GM18870 (cell line): ENCODE data around the gene YAF2.
A peak's percentile ranks its signal among the peaks of the same experiment; 100 is the strongest.

Experiments used
- ATAC-seq: cut with Tn5 transposase; IDR thresholded peaks from one replicate; pipeline ENCODE4 v1.9.1; 2021; ENCODE audit warnings: moderate library complexity; ENCODE audit not compliant: unreplicated experiment

Gene YAF2

DNA sequence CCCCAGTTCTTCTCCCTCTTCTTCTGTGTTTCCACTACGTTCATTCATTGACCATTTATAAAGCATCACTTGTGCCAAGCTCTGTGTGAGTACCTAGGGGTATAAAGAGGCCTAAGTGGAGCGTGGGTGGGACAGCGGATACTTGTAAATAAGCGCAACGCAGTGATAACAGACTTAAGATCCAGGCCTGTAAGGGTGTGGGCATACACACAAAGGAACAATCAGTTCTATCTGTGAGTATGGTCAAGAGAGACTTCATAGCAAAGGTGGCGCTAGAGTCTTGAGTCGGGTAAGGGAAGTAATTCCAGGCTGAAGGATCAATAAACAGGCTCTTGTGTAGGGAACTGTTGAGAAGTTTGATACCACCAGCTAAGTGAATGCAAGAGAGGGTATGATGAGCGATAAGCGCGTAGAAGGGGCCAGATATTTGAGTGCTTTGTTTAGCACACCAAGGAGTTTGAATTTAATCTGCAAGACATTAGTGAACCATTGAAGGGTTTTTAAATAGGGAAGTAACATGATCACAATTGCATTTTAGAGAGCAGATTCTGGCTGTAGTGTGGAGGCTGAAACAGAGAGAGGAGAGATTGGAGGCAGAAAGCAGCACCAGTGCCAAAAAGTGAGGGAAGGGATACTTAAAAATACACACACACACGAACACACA, 92.4 kb downstream of the YAF2 start:
- ATAC-seq: no peak

DNA sequence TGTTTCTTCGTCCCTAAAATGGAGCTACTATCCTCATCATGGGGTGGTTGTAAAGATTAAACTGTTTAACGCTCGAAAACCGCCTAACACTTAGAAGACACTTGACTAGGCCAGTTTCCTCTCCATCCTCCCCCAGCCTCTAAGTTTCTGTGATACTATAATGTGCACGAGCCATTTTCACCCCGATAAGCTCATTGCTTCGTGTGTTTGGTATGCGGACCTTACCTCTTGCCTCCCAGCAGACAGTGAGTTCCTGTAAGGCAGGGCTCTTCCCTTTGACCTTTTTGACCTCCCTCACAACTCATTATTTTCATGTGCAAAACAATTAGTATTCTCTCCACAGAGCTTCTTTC, 92.9 kb downstream of the YAF2 start:
- no peak for ATAC-seq

DNA sequence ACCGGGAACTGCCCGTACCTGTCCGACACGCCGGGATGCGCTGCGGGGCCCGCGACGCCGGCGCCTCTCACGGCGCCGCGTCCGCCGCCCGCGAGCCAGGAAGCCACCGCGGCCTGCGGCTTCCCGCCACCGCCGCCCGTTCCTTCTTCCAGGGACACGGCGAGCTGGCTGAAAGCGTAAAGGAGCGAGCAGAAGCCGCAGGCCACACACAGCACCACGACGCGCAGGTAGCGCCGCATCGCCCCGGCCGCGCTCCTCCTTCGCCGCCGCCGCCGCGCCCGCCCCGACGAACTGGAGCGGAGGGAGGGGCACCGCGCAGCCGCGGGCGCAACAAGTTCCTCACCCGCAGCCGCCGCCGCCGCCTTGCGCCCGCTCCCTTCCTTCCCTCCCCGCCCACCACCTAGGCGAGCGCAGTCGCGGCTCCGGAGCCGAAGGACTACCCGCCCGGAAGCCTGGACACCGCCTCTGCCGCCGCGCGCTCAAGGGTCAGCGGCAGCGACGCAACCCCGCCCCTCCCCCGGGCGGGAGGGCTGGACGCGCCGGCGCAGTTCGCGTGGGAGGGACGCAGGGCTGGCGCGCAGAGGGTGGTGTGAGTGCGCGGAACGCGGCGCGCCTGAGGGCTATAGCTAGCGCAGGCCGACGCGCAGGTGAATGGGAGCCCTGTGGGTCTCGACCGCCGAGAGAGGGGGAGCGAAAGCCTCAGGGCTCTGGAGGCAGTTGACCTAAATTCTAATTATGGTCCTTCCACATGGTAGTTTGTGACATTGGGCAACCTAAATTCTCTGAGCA, 93.4 kb downstream of the YAF2 start, which contains the start of gene GXYLT1:
TSS of gene GXYLT1 (minus strand) at position 467 of the 789 bp plus-strand sequence. CDS start at position 239, 228 bp downstream.
- peak; percentile 80 for ATAC-seq

DNA sequence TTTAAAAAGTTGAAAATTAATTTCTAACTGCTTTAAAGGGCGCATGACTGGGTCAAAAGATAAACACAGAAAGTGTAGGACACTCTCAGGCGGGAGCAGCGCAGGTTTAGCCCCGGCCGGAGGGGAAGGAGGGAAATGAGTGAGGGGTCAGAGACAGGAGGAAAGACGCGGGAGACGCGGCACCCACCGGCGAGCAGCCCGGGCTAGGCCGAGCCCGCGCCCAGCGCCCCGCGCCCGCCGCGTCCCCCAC, 94.0 kb downstream of the YAF2 start:
- peak; percentile 14 for ATAC-seq

DNA sequence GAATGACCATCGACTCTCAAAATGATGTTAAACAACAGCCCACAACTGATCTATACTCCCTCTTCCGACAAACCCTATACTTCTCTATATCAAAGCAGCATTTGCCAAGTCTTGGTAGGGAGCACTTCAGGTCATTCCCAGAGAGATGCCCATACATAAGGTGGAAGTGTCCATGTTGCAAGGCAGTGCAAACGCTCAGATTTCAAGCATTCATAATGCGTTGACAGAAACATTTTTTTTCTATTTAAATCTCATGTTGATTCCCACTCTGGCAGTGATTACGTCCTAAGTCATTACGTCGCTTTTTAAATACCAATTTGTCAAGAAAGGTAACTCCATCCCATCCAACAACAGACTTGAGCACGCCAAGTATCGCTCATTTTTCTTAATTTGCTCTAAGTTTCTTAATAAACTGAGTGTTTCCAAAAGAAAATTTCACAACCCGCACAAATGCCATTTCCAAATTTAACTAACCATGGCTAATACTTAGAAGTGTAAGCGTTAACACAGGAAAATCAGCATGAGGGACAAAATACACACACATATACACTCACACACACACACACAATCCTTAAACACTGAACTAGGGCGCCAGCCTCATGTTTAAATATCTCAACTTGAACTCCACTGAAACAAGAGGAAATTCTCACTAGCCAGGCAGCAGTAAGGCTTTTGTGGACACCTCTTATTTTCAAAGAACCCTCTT, 94.4 kb downstream of the YAF2 start:
- ATAC-seq: peak; percentile 14

DNA sequence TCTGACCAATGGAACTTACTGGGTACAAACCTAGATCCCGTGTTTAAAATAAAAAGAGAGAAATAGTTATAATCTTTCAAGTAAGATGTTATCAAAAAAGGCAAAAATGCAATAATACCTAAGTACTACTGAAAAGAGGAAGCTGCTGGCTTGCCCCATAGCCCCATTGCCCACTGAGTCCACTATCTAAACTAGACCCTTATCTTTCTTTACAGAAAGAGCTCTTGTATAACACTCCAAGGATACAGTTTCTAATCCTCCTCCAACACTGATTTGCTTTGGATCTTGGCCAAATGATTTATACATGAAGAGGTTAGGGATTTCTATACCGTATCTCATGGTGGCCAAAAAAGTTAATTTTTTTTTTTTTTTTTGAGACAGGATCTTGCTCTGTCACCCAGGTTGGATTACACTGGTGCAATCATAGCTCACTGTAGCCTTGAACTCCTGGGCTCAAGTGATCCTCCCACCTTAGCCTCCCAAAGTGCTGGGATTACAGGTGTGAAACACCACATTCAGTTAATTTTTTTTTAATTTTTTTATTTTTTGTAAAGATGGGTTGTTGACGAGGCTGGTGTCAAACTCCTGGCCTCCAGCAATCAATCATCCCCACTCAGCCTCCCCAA, 96.0 kb downstream of the YAF2 start:
- no peak for ATAC-seq

DNA sequence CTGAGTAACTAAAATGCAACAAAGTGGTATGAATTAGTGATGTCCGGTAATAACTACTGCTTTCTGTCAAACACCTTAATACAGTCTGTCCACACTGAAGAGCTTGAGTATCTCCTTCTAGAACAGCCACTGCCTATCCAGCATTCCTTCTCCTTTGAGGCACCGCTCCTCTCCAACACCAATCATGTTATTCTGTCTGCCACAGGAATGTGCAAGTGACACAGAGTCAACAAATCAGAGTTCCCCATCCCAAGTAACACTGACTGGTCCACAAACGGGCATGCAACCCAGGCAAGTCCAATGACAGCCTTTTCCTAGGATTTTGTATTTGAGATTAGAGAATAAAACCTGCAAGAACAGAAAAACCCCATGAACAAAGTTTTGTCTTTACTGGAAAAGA, 97.1 kb downstream of the YAF2 start:
- ATAC-seq: no peak

DNA sequence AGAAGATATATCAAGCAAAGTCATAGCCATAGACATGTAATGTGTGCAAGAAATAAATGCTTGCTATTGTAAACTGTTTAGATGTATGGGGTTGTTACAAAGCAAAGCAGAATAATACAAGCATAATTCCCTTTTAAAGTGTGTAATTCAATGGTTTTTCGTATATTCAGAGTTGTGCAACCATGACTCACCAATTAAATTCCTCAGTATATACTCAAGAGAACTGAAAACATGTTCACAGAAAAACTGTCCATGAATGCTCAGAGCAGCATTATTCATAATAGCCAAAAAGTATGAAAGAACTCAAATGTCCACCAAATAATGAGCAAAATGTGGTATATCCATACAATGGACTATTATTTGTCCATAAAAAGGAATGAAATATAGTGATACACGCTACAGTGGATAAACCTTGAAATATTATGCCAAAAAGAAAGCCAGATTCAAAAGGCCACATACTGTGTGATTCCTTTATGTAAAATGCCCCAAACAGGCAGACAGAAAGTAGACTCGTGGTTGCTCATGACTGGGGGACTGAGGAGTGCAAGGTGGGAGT, 102.7 kb downstream of the YAF2 start:
- ATAC-seq: no peak

DNA sequence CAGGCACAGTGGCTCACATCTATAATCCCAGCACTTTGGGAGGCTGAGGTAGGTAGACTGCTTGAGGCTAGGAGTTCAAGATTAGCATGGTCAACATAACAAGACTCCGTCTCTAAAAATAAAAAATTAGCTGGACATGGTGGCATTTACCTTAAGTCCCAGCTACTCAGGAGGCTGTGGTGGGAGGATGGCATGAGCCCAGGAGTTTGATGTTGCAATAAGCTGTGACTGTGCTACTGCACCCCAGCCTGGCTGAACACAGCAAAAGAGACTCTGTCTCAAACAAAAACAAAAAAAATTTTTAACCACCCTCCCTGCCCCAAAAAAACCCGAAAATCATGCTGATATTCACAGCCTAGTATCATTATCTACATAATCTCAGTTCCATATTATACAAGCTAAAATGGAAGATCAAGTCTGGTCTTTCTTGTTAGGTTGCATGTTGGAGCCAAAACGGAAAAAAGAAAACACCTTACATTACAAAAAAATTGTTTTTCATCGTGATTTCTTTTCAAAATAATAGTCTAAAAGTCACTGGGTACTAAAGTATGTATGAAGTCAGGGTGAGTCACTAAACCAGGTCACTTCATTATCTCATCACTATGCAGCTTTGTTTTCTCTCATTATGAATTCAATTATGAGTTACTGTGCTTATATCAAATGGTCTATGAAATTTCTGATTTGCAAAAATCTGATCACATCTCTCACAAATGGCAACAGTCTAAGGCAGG, 107.2 kb downstream of the YAF2 start:
- ATAC-seq: no peak

DNA sequence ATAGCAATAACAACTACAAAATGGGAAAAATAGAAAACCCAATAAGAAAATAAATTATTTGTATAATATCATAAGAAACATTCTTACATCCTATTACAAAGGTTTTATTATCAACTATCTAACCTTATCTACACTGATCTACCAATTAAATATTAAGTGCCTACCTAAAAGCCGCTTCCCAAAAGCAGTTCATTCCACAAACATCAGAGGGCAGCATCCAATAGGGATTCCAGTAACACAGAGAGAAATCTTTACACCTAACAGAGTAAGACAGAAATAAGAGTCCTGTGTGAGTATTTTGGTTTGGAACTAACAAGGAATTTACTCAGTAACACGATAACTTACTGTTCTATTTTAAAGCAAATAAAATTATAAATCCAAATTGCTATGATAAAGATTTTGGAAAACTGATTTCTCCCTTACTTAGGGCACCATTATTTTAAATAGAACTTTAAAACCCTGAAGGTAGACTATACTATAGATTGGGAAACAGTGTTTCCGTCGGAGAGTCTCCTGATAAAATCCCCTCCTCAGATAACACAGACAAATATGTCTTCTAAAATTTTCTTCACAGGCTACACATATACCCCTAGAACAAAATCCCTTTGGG, 108.3 kb downstream of the YAF2 start:
- ATAC-seq: no peak

DNA sequence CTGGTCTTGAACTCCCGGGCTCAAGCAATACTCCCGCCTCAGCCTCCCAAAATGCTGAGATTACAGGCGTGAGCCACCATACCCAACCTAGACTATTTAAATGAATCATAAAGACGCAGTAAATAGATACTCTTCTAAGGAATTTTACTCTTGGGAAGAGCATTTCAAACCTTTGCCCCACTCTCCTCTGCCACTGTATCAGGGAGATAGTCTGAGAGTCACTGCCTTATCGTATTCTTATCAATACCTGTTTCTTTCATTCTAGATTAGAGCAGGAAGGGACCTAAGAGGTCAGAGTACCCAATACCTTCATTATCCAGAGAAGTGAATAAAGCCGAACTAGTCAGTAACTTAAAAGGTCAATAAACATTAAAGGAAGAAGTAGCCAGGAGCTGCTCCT, 109.2 kb downstream of the YAF2 start:
- no peak for ATAC-seq

DNA sequence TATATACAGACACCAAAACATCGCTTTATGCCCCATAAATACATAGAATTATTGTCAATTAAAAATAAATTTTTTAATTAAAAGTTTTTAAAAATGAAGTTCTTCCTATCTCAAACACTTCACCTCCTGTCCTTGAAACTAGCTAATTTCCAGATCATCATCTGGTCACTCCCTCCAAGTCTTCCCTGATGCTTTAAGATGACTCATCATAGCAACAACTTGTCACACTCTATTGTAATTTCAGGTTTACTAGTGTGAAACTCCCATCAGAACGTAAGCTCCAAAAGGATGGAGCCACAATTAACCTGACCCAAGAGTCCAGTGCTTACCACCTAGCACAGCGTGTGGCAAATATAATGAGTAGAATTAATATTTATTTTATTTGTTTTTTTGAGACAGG, 109.7 kb downstream of the YAF2 start:
- ATAC-seq: no peak

DNA sequence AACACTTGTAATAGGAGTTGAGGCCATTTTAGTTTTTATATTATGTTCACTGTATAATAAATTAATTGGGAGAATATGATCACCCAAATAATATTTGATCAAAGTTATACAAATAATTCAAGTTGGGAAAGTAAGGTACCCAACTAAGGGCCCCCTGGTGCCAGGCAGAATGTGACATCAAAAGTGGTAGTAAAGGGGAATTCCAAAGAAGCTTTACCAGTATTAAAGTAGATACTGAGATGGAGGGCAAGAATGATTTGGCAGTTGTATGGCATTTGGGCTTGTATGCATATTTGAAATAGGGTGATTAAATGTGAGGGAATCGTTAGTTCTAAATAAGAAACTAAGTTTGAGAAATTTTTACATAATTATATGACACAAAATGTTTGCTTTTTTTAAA, 111.1 kb downstream of the YAF2 start:
- ATAC-seq: no peak

DNA sequence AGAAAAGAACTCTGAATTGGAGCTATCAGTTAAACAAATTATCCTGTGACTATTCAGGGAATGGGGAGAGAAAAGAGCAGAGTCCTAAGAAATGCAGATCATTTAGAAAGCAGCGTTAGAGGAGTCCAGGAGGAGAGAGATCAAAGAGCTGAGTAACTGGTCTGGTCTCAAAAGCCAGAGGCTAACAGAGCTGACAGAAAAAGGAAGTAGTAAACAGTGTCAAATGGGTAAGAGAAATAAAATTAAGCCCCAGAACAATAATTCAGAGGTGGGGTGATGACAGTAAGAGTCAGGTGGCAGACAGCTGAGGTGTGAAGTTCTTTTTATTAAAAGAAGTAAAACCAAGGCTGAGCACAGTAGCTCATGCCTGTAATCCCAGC, 112.7 kb downstream of the YAF2 start:
- ATAC-seq: no peak

DNA sequence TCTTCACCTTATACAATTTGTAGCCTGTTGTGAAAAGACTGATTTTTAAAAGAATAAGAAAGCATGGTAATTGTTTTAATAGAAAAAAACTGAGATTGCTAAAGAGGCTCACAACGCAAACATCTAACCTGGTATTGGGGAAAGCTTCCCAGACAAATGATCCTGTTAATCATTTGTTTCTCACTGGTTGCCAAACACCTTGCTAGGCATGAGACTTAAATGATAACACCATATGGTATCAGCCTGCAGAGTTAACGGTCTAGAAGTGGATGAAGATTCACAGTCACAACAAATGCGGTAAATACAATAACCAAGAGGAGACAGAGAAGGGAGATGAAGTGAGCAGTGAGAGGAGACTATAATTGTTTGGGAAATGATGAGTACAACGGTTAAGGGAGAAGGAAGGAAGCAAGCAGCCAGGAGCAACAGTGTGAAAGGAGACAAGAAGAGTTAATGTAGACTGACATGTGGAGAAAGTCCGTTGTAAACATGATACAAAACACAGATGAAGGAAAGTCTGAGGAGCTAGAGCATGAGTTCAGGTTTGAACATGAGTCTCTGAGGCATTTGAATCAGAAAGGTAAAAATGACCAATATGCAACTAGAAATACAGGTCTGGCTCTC, 113.2 kb downstream of the YAF2 start:
- ATAC-seq: no peak

DNA sequence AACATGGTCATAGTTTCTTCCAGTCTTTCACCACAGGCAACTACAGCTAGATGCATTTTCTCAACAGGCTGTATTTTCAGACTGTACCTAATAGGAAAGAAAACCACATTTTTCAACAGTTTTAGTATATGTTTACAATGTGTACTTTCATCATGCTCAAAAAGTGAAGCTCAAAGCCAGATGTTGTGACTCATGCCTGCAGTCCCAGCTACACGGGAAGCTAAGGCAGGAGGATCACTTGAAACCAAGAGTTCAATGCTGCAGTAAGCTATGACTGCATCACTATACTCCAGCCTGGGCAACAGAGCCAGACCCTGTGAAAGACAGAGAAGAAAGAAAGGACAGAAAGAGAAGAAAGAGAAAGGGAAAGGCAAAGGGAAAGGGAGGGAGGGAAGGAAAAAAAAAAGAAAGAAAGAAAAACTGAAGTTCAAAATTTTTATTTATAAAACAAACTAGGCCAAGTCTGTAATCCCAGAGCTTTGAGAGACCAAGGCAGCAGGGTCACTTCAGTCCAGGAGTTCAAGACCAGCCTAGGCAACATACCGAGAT, 118.9 kb downstream of the YAF2 start:
- no peak for ATAC-seq

DNA sequence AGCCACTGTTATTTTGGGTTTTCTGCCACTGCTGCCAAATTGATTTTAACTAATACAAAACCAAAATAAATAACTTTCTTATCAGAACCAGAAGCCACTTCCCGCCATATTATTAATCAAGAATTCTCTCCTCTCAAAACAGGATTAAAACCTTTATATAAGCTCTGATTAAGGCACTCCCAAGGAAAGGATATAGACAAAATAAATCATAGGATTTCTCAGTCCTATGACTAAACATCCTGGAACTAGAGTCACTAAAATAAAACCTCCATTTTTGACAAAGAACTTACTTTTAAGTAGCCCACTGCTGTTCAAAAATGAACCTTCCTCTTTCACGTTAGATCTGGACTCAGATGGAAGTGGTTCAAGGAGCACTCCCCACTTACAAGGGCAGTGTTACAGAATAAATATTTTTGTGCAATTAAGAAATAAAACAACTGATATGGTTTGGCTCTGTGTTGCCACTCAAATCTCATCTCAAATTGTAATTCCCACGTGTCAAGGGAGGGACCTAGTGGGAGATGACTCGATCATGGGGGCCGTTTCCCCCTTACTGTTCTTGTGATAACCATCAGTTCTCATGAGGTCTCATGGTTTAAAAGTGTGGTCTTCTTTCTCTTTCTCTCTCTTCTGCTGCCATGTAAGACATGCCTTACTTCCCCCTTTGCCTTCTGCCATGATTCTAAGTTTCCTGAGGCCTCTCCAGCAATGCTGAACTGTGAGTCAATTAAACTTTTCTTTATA, 119.7 kb downstream of the YAF2 start:
- ATAC-seq: no peak

DNA sequence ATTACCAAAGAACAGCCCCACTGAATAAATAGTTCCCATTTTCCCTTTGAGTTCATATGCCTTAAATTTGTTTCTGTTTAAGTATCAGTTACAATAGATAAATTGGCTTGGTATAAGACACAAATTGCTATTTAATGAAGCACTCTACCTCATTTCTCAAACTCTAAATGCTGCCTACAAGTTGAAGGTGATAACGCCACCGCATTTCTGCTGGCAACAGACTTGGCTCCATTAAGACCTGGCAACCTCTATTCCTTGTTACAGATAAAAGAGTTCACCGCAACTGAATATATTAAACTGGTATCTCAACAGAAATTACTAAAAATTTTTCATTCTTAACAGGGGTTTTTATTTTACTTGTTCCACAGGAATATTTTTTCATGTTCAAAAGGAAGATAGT, 129.0 kb downstream of the YAF2 start:
- no peak for ATAC-seq
